Activated CD8-positive, alpha-beta T cell treated with anti-CD3 and anti-CD28 coated beads for 36 hours (primary cell): ENCODE measurements around the gene IBSP. TPM values are rescaled to one million over a fixed set of nuclear protein-coding genes. Genes with fewer than 3 reads are reported as not detected.

Source experiments
- ATAC-seq: fragments of 200-7000 bp; cut with Tn5 transposase; one replicate; pipeline ENCODE4 v1.10.0; 2021; ENCODE audit warnings: mild to moderate bottlenecking, moderate library complexity
- CTCF ChIA-PET: fragments of 350-600 bp; sonication (Branson Sonifier 250); formaldehyde crosslinking; loops from one replicate; lab custom pipeline; 2021; ENCODE audit warnings: antibody characterized with exemption; lab: Charles Lee
- POLR2A ChIA-PET: fragments of 350-600 bp; sonication (Branson Sonifier 250); formaldehyde crosslinking; loops from one replicate; lab custom pipeline; 2021; ENCODE audit warnings: antibody characterized with exemption; lab: Charles Lee
- DNase-seq: peaks from one replicate; pipeline ENCODE4 v3.0.0-alpha.2; 2020
- H3K27ac Mint-ChIP-seq: one replicate; pipeline ENCODE4 v1.8.0; 2021; ENCODE audit warnings: mild to moderate bottlenecking, mixed read lengths
- H3K27me3 Mint-ChIP-seq: one replicate; pipeline ENCODE4 v1.8.0; 2021; ENCODE audit warnings: mixed read lengths
- H3K36me3 Mint-ChIP-seq: one replicate; pipeline ENCODE4 v1.8.0; 2021; ENCODE audit warnings: low read depth, mixed read lengths
- H3K4me1 Mint-ChIP-seq: one replicate; pipeline ENCODE4 v1.8.0; 2021; ENCODE audit warnings: low read depth, mixed read lengths
- H3K4me3 Mint-ChIP-seq: one replicate; pipeline ENCODE4 v1.8.0; 2021; ENCODE audit warnings: mild to moderate bottlenecking, moderate library complexity, mixed read lengths
- H3K9me3 Mint-ChIP-seq: one replicate; pipeline ENCODE4 v1.8.0; 2021; ENCODE audit warnings: mixed read lengths
- intact Hi-C: fragments of 100-400 bp; cut with micrococcal nuclease; formaldehyde crosslinking; loops from one replicate; pipeline ENCODE4 v1.10.0; 2022
- total RNA-seq, 2 experiments: library from RNA; stranded (reverse); gene quantifications; one replicate each; pipeline ENCODE4 v1.2.3, GENCODE V29; 2021
- TF ChIP-seq, protein P1 (sequence below): fragments of 200-600 bp; IDR thresholded peaks from one replicate; pipeline ENCODE4 v1.8.0; 2022; ENCODE audit warnings: antibody characterized with exemption, mild to moderate bottlenecking

IBSP gene
- total RNA-seq, 2 experiments from 2014 or later, result not detected

- intact Hi-C loops, result no loop called here
- CTCF ChIA-PET, result no interaction called here
- no peaks in the 10 kb centered on the region for H3K4me1 Mint-ChIP-seq
- no peak overlapping the region for H3K27ac Mint-ChIP-seq
- H3K36me3 Mint-ChIP-seq, result no peaks in the 10 kb centered on the region
- POLR2A ChIA-PET, result no interaction called here
- H3K9me3 Mint-ChIP-seq, result no peaks in the 10 kb centered on the region
- H3K27me3 Mint-ChIP-seq, result no peaks in the 10 kb centered on the region
- TF ChIP-seq, protein P1, sequence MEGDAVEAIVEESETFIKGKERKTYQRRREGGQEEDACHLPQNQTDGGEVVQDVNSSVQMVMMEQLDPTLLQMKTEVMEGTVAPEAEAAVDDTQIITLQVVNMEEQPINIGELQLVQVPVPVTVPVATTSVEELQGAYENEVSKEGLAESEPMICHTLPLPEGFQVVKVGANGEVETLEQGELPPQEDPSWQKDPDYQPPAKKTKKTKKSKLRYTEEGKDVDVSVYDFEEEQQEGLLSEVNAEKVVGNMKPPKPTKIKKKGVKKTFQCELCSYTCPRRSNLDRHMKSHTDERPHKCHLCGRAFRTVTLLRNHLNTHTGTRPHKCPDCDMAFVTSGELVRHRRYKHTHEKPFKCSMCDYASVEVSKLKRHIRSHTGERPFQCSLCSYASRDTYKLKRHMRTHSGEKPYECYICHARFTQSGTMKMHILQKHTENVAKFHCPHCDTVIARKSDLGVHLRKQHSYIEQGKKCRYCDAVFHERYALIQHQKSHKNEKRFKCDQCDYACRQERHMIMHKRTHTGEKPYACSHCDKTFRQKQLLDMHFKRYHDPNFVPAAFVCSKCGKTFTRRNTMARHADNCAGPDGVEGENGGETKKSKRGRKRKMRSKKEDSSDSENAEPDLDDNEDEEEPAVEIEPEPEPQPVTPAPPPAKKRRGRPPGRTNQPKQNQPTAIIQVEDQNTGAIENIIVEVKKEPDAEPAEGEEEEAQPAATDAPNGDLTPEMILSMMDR, result no peak
- H3K4me3 Mint-ChIP-seq, result no peak overlapping the region
- no peak for DNase-seq
- ATAC-seq, result no peak
Measured at GRCh38 chr4:87804871-87805270, 5.5 kb downstream of the IBSP start.

GRCh38 chr4:87805971-87806370 is 6.6 kb downstream of the IBSP start:
- H3K4me3 Mint-ChIP-seq, result no peak overlapping the region

DNA sequence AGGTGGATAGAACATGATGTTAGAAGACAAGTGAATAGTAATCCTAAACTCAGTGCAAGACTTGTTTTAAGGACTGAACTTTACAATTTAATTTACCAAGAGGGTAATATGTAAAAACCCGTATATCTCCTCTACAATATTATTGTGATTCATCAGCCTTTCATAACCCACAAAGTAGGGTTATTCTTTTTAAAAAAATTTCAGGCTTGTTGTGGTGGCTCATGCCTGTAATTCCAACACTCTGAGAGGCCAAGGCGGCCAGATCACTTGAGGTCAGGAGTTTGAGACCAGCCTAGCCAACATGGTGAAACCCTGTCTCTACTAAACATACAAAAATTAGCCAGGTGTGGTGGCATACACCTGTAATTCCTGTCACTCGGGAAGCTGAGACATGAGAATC is 7.2 kb downstream of the IBSP start:
- intact Hi-C loops, result no loop called here
- H3K4me1 Mint-ChIP-seq, result no peaks in the 10 kb centered on the region
- H3K36me3 Mint-ChIP-seq, result no peaks in the 10 kb centered on the region
- TF ChIP-seq, protein P1, result no peak
- no peak overlapping the region for H3K4me3 Mint-ChIP-seq
- POLR2A ChIA-PET, result no interaction called here
- DNase-seq (no peak), ATAC-seq (no peak)
- H3K27me3 Mint-ChIP-seq, result no peaks in the 10 kb centered on the region
- H3K9me3 Mint-ChIP-seq, result no peaks in the 10 kb centered on the region
- CTCF ChIA-PET, result no interaction called here
- no peak overlapping the region for H3K27ac Mint-ChIP-seq

More at GRCh38 chr4:87805971-87806370, 6.6 kb downstream of the IBSP start:
- intact Hi-C loops, result no loop called here
- Mint-ChIP-seq H3K9me3 (no peaks in the 10 kb centered on the region), H3K4me1 (no peaks in the 10 kb centered on the region), H3K27me3 (no peaks in the 10 kb centered on the region), H3K36me3 (no peaks in the 10 kb centered on the region), H3K27ac (no peak overlapping the region)
- no peak for DNase-seq
- TF ChIP-seq, protein P1, result no peak
- CTCF ChIA-PET, result no interaction called here
- no peak for ATAC-seq
- POLR2A ChIA-PET, result no interaction called here

GRCh38 chr4:87807402-87807801 is 8.0 kb downstream of the IBSP start:
- ChIA-PET POLR2A (no interaction called here), CTCF (no interaction called here)
- DNase-seq (no peak), ATAC-seq (no peak)
- TF ChIP-seq, protein P1, result no peak
- intact Hi-C loops, result no loop called here
- no peaks in the 10 kb centered on the region for H3K4me1 Mint-ChIP-seq
- no peak overlapping the region for H3K27ac Mint-ChIP-seq
- no peaks in the 10 kb centered on the region for H3K9me3 Mint-ChIP-seq
- no peaks in the 10 kb centered on the region for H3K36me3 Mint-ChIP-seq
- H3K4me3 Mint-ChIP-seq, result no peak overlapping the region
- no peaks in the 10 kb centered on the region for H3K27me3 Mint-ChIP-seq

- ChIA-PET CTCF (no interaction called here), POLR2A (no interaction called here)
- ATAC-seq (no peak), DNase-seq (no peak)
- intact Hi-C loops, result no loop called here
- H3K4me1 Mint-ChIP-seq, result no peaks in the 10 kb centered on the region
- peaks cover 6% of the 10 kb centered on the region for H3K27me3 Mint-ChIP-seq
- TF ChIP-seq, protein P1, result no peak
- H3K4me3 Mint-ChIP-seq, result no peak overlapping the region
- no peaks in the 10 kb centered on the region for H3K36me3 Mint-ChIP-seq
- H3K27ac Mint-ChIP-seq, result no peak overlapping the region
- H3K9me3 Mint-ChIP-seq, result peaks cover 2% of the 10 kb centered on the region
Measured at GRCh38 chr4:87811977-87812376, 12.6 kb downstream of the IBSP start.
